Kidney capillary endothelial cell (primary cell): ENCODE data around the gene ZNF276.
"Not testable (repeated sequence)": the region's sequence is repeated elsewhere in the genome, so short reads cannot be mapped to it uniquely, and the experiment has no call there.

Source experiments
- DNase-seq: peaks from one replicate; pipeline ENCODE4 v3.0.0-alpha.2; 2018; ENCODE audit warnings: low spot score

The ZNF276 gene

GRCh38 chr16:89720813-89721545, at the start of gene ZNF276, which contains the start of gene VPS9D1:
TSS of gene ZNF276 (plus strand) at chr16:89721537. CDS start at chr16:89721641, 104 bp downstream.
TSS of gene VPS9D1 (minus strand) at chr16:89720898. CDS start at chr16:89720861, 37 bp downstream.
- DNase-seq = peak; percentile 62

GRCh38 chr16:89671565-89671964, 49.8 kb upstream of the ZNF276 start:
- not testable (repeated sequence) for DNase-seq

GRCh38 chr16:89672177-89672941, 49.0 kb upstream of the ZNF276 start:
- no peak for DNase-seq

GRCh38 chr16:89678258-89678657, 43.1 kb upstream of the ZNF276 start:
- no peak for DNase-seq

GRCh38 chr16:89685916-89686315, 35.4 kb upstream of the ZNF276 start:
- no peak for DNase-seq

GRCh38 chr16:89686520-89687091, 34.7 kb upstream of the ZNF276 start, which contains the start of gene CDK10:
TSS of gene CDK10 (plus strand) at chr16:89686689. CDS start at chr16:89686711, 22 bp downstream.
- DNase-seq = peak; percentile 89

GRCh38 chr16:89687092-89687940, 34.0 kb upstream of the ZNF276 start:
- DNase-seq = peak; percentile 30

GRCh38 chr16:89688395-89688794, 32.9 kb upstream of the ZNF276 start:
- DNase-seq = no peak

GRCh38 chr16:89689142-89689541, 32.2 kb upstream of the ZNF276 start:
- DNase-seq = no peak

GRCh38 chr16:89689621-89690020, 31.7 kb upstream of the ZNF276 start:
- DNase-seq = not testable (repeated sequence)

- no peak for DNase-seq
Observed at GRCh38 chr16:89690392-89690901, 30.9 kb upstream of the ZNF276 start.

GRCh38 chr16:89691231-89691985, 29.9 kb upstream of the ZNF276 start:
- DNase-seq = no peak

GRCh38 chr16:89691986-89692569, 29.3 kb upstream of the ZNF276 start:
- no peak for DNase-seq

- DNase-seq = no peak
Observed at GRCh38 chr16:89693289-89693731, 28.0 kb upstream of the ZNF276 start.

- no peak for DNase-seq
Observed at GRCh38 chr16:89693931-89694783, 27.2 kb upstream of the ZNF276 start.

- DNase-seq = not testable (repeated sequence)
Observed at GRCh38 chr16:89694784-89695085, 26.6 kb upstream of the ZNF276 start.

GRCh38 chr16:89695086-89695874, 26.1 kb upstream of the ZNF276 start:
- no peak for DNase-seq

GRCh38 chr16:89695875-89696669, 25.3 kb upstream of the ZNF276 start:
- no peak for DNase-seq
